ENCODE data around the gene STAM2. TPM values are rescaled to one million over a fixed set of nuclear protein-coding genes. Genes with fewer than 3 reads are reported as not detected.
"Not testable (repeated sequence)": the region's sequence is repeated elsewhere in the genome, so short reads cannot be mapped to it uniquely, and the experiment has no call there.

STAM2 gene
- total and polyA plus RNA-seq, 12 donors = 6.5 to 45.8 (median 33.0) TPM

DNA sequence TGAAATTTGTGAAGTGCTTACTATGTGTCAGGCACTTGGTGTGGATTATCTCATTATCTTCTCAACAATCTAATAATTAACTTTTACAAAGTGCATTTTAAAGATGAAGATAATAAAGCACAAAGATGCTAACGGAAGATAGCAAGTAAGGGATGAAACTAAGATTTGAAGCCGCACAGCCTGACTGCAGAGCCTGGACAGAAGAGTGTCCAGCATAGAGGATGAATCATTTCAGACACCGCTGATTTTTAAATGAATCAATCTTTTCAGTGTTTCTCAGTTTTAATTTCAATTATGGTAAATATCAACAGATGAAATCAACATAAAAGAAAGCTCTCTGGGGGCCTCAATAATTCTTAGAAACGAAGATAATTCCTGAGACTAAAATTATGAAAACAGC, 24.5 kb upstream of the STAM2 start:
- intact Hi-C loops (cut with DNase I) = no loop called here
- 56 to 77% (median 70%) methylated on average over 4 of the region's 4 CpGs for WGBS, 4 donors
- peaks cover 0 to 8% of the 10 kb centered on the region in 2 donors for H3K4me1 ChIP-seq (replicated peaks in 1 of 2)
- no peaks in the 10 kb centered on the region for H3K27me3 ChIP-seq
- no peak for DNase-seq
- no peak overlapping the region for H3K4me3 ChIP-seq
- no peak overlapping the region for H3K27ac ChIP-seq
- TF ChIP-seq POLR2A (IDR thresholded peaks at IDR 0.05) = no peak
- TF ChIP-seq CTCF (IDR thresholded peaks at IDR 0.05) = no peak
- H3K36me3 ChIP-seq (replicated peaks in 1 of 2) = no peaks in the 10 kb centered on the region
- no peaks in the 10 kb centered on the region for H3K9me3 ChIP-seq (replicated peaks in 1 of 3)

- Histone ChIP-seq H3K27ac (no peak overlapping the region), H3K9me3 (replicated peaks in 1 of 3) (no peaks in the 10 kb centered on the region), H3K4me1 (replicated peaks in 1 of 2) (peaks cover 0 to 8% of the 10 kb centered on the region in 2 donors), H3K4me3 (no peak overlapping the region), H3K36me3 (replicated peaks in 1 of 2) (no peaks in the 10 kb centered on the region), H3K27me3 (no peaks in the 10 kb centered on the region)
- TF ChIP-seq POLR2A (IDR thresholded peaks at IDR 0.05) (no peak), CTCF (IDR thresholded peaks at IDR 0.05) (no peak)
- WGBS, 4 donors = 90 to 98% (median 95%) methylated on average over 2 of the region's 2 CpGs
- no peak for DNase-seq
- intact Hi-C loops (cut with DNase I) = loop anchor here in 1 of 2 donors (10.0 kb wide), 1 partner anchor 136 kb away; the partner anchor contains the start of gene FMNL2
These were observed 22.9 kb upstream of the STAM2 start for GRCh38 chr2:152198499-152198898.

GRCh38 chr2:152197508-152198284, 22.1 kb upstream of the STAM2 start:
- H3K27me3 ChIP-seq; H3K9me3 ChIP-seq (replicated peaks in 1 of 3); DNase-seq; H3K4me1 ChIP-seq (replicated peaks in 1 of 2); H3K27ac ChIP-seq; H3K36me3 ChIP-seq (replicated peaks in 1 of 2); H3K4me3 ChIP-seq: not testable (repeated sequence)
- WGBS, 4 donors = 0 to 50% (median 0%) methylated on average over 1 of the region's 1 CpG
- intact Hi-C loops (cut with DNase I) = loop anchor here in 1 of 2 donors (10.0 kb wide), 1 partner anchor 137 kb away; the partner anchor contains the start of gene FMNL2

DNA sequence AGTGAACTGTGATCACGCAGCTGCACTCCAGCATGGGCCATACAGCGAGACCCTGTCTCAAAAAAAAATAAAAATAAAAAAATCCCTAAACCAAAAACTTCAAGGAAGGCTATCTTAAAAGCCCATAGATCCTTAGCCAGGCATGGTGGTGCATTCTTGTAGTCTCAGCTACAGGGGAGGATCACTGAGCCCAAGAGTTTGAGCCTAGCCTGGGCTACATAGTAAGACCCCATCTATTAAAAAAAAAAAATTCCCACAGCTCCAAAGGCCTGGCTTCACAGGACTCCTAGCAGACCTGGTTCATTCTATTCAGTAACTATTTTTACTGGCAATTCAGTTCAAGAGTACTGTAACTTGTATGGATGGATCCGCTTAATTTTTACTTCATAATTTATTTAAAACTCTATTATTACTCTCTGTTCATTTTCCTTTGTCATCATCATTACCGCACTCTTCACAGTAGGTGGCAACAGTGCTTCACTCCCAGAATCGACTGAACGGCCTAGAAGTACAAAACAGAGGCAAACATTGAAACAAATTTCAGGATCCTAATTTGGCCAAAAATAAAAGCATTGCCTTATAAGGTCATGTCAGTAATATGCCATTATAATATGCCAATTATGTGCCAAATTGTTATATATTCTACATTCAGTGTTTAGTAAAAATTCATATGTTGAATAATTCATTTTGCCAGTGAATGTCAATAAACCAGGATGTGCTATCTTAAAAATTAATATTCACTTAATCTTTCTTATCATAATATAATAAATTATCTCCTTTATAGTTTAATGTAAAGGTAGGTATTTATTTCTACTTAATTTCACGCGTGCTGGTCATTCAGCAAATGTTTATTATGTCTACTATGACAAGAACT, 14.3 kb upstream of the STAM2 start:
- Histone ChIP-seq H3K4me3 (no peak overlapping the region), H3K4me1 (replicated peaks in 1 of 2) (no peaks in the 10 kb centered on the region), H3K27ac (no peak overlapping the region), H3K36me3 (replicated peaks in 1 of 2) (no peaks in the 10 kb centered on the region), H3K27me3 (no peaks in the 10 kb centered on the region), H3K9me3 (replicated peaks in 1 of 3) (no peaks in the 10 kb centered on the region)
- intact Hi-C loops (cut with DNase I) = loop anchor here (5.0 to 10.0 kb wide), 2 partner anchors 145 to 447 kb away; partner anchors contain the start of gene FMNL2 (in 1 of the 2)
- TF ChIP-seq CTCF (IDR thresholded peaks at IDR 0.05) (peak; percentile 44 to 89 (median 86)), POLR2A (IDR thresholded peaks at IDR 0.05) (no peak)
- DNase-seq = peak; percentile 50 to 78 (median 59)
- WGBS, 4 donors = 34 to 39% (median 36%) methylated on average over 8 of the region's 8 CpGs

DNA sequence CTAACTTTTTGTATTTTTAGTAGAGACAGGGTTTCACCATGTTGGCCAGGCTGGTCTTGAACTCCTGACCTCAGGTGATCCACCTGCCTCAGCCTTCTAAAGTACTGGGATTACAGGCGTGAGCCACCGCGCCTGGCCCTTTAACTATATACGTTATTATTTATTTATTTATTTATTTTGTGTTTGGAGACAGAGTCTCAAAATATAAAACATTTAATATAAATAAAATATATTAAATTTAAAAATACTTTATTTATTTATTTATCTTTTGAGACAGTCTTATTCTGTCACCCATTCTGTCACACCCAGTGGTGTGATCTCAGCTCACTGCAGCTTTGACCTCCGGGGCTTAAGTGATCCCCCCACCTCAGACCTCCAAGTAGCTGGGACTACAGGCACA, 11.2 kb upstream of the STAM2 start:
- not testable (repeated sequence) for H3K27ac ChIP-seq; H3K36me3 ChIP-seq (replicated peaks in 1 of 2); H3K9me3 ChIP-seq (replicated peaks in 1 of 3); H3K27me3 ChIP-seq; H3K4me1 ChIP-seq (replicated peaks in 1 of 2); H3K4me3 ChIP-seq; DNase-seq
- 85 to 90% (median 88%) methylated on average over 5 of the region's 5 CpGs for WGBS, 4 donors
- intact Hi-C loops (cut with DNase I) = loop anchor here (5.0 kb wide), 1 partner anchor 450 kb away; no protein-coding TSS in a partner anchor

Data from adrenal gland (tissue), 12 donors.